Measurements from ENCODE around the gene CD300LD. TPM values are rescaled to one million over a fixed set of nuclear protein-coding genes. Genes with fewer than 3 reads are reported as not detected.
A peak's percentile ranks its signal among the peaks of the same experiment; 100 is the strongest.

The CD300LD gene
- total RNA-seq, 1 donor = not detected

DNA sequence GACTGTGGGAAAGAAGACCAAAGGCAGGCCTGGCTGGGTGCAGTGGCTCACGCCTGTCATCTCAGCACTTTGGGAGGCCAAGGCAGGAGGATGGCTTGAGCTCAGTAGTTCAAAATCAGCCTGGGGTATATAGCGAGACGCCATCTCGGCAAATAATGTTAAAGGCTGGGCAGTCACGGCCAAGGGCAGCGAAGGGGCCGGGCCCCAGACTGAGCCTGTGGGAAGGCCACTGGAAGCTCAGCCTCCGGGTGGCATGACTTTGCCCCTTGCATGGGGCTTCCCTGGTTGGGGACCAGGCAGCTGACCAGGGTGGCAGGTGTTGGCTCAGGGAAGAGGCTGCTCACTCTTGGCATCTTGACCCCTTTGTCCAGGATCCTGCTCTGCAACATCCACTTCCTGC, 14.0 kb upstream of the CD300LD start:
- DNase-seq (ENCODE audit: low read depth) = no peak
- H3K4me3 ChIP-seq (ENCODE audit: low read depth, low read length) = no peak overlapping the region
- TF ChIP-seq, protein P1, sequence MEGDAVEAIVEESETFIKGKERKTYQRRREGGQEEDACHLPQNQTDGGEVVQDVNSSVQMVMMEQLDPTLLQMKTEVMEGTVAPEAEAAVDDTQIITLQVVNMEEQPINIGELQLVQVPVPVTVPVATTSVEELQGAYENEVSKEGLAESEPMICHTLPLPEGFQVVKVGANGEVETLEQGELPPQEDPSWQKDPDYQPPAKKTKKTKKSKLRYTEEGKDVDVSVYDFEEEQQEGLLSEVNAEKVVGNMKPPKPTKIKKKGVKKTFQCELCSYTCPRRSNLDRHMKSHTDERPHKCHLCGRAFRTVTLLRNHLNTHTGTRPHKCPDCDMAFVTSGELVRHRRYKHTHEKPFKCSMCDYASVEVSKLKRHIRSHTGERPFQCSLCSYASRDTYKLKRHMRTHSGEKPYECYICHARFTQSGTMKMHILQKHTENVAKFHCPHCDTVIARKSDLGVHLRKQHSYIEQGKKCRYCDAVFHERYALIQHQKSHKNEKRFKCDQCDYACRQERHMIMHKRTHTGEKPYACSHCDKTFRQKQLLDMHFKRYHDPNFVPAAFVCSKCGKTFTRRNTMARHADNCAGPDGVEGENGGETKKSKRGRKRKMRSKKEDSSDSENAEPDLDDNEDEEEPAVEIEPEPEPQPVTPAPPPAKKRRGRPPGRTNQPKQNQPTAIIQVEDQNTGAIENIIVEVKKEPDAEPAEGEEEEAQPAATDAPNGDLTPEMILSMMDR (IDR thresholded peaks at IDR 0.05; ENCODE audit: insufficient read depth, low read length) = no peak

DNA sequence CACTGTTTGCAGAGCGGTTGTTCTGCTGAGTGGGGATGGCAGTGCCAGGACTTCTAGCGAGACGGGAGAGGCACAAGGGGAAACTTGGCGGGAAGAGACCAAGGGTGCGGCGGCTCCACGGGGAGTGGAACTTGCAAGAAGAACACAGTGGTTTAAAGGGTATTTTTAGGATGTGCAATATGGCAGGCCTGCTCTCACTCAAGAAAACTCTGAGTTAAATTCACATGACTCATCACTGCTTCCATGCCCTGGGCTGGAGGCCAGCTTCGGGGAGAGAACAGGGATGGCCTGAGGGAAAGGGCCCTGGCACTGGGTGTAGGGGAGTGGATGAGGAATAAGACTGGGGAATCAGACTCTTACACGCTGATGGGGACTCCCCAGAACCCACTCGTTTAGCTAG, 13.3 kb upstream of the CD300LD start:
- H3K4me3 ChIP-seq (ENCODE audit: low read depth, low read length) = no peak overlapping the region
- peak; percentile 77 for DNase-seq (ENCODE audit: low read depth)
- TF ChIP-seq, protein P1 (IDR thresholded peaks at IDR 0.05; ENCODE audit: insufficient read depth, low read length) = no peak

DNA sequence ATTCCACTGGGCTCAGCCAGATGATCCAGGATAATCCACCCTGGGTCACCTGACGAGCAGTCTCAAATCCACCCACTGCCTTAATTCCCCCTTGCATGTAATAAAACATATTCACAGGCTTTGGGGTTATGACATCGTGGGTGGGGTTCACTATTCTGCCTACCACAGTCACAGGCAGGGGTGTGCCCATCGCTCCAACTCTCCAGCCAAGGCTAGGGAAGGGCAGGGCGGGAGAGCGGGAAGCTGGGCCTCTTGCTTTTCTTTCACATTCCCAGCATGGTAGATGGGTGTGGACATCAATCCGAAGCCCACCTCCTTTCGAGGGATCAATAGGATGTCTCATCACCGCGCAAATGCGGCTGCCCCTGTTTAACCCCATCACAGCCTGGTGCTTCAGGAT, 12.7 kb upstream of the CD300LD start:
- DNase-seq (ENCODE audit: low read depth) = no peak
- TF ChIP-seq, protein P1 (IDR thresholded peaks at IDR 0.05; ENCODE audit: insufficient read depth, low read length) = no peak
- H3K4me3 ChIP-seq (ENCODE audit: low read depth, low read length) = no peak overlapping the region

DNA sequence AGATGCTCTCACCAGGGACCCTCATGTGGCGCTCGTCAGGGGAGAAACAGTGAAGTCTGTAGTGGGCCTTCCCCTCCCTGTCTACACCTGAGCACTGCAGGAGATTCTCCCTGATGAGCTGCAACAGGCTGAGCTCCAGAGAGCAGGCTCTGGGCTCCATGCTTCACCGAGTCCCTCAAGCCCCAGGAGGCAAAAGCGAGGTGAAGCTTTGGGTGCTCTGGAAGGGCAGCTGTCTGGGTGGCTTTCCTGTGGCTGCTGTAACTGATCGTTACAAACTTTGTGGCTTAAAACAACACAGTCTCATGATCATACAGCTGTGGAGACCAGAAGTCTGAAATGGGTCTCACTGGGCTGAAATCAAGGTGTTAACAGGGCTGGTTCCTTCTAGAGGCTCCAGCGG, 12.1 kb upstream of the CD300LD start:
- TF ChIP-seq, protein P1 (IDR thresholded peaks at IDR 0.05; ENCODE audit: insufficient read depth, low read length) = no peak
- no peak overlapping the region for H3K4me3 ChIP-seq (ENCODE audit: low read depth, low read length)
- DNase-seq (ENCODE audit: low read depth) = no peak

DNA sequence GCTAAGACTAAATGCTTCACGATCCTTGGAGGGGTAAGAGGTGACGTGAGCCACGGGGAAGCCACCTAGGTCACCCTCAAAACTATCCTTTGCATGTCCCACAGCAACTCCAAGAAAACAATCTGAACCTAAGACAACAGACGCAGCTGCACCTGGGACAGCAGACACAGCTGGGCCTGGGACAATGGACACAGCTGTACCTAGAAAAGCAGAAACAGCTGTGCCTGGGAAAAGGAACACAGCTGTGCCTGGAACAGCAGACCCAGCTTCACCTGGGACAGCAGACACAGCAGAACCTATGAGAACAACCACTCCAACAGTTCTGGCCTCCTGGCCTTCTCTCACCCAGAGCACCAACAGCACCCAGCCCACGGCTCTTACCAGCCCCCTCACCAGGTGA, 11.7 kb upstream of the CD300LD start:
- no peak for DNase-seq (ENCODE audit: low read depth)
- no peak overlapping the region for H3K4me3 ChIP-seq (ENCODE audit: low read depth, low read length)
- TF ChIP-seq, protein P1 (IDR thresholded peaks at IDR 0.05; ENCODE audit: insufficient read depth, low read length) = no peak

DNA sequence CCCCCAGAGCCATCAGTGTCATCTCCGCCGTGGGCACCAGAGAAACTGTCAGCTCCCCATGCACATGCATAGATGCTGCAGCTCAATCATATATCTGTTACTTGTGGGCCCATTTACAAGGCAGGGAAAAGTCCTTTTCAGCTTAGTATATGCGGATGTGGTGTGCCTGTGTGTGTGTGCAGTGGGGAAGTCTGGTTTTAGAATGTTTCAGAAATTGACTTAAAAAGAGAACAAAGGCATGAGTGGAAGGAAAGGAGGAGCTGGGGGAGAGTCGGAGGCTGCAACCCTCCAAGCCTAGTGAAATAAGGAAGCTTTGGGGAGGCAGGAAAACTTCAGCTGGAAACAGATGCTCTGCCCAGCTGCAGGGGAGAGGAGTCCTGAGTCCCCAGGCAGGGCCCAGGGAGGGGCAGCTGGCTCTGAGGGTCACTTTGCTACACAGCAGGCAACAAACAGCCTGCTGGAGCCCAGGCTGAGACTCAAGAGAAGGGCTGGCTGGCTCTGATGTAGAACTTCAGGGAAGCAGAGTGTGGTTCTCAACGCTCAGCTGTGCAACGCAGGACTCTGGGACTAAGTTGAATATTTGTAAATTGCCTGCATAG, 11.1 kb upstream of the CD300LD start:
- DNase-seq (ENCODE audit: low read depth) = no peak
- no peak overlapping the region for H3K4me3 ChIP-seq (ENCODE audit: low read depth, low read length)

More for the DNA sequence above, 11.1 kb upstream of the CD300LD start:
- TF ChIP-seq, protein P1 (IDR thresholded peaks at IDR 0.05; ENCODE audit: insufficient read depth, low read length) = no peak
